T-helper 9 cell (primary cell): ENCODE results near the gene FAM174C.
A peak's percentile ranks its signal among the peaks of the same experiment; 100 is the strongest.

Experiments used
- DNase-seq: peaks from one replicate; pipeline ENCODE4 v3.0.0-alpha.2; 2020
- total RNA-seq, 2 donors: gene quantifications; one replicate each; lab custom pipeline; 2026; lab: John Stamatoyannopoulos, UW

The FAM174C gene
- total RNA-seq, result 18.1 to 33.1 reads per million in 2 donors

- DNase-seq, result peak; percentile 96
These were observed at the start of gene FAM174C for GRCh38 chr19:1275260-1275975. Gene FAM174C, plus strand, starts transcription at chr19:1275530. Its CDS starts 20 bp downstream, at chr19:1275550.

- no peak for DNase-seq
These were observed 49.2 kb upstream of the FAM174C start for GRCh38 chr19:1226227-1226518.

- DNase-seq, result no peak
These were observed 48.6 kb upstream of the FAM174C start for GRCh38 chr19:1226522-1227303.

GRCh38 chr19:1227304-1228054, 47.9 kb upstream of the FAM174C start:
- no peak for DNase-seq

- no peak for DNase-seq
These were observed 47.0 kb upstream of the FAM174C start for GRCh38 chr19:1228161-1228957.

GRCh38 chr19:1229056-1229923, 46.0 kb upstream of the FAM174C start:
- no peak for DNase-seq

- no peak for DNase-seq
These were observed 45.2 kb upstream of the FAM174C start for GRCh38 chr19:1229924-1230782.

GRCh38 chr19:1230783-1231489, 44.4 kb upstream of the FAM174C start:
- DNase-seq, result no peak

GRCh38 chr19:1231729-1232637, 43.3 kb upstream of the FAM174C start:
- no peak for DNase-seq

- DNase-seq, result no peak
These were observed 42.7 kb upstream of the FAM174C start for GRCh38 chr19:1232652-1233072.

GRCh38 chr19:1233115-1233667, 42.1 kb upstream of the FAM174C start:
- DNase-seq, result no peak

- DNase-seq, result no peak
These were observed 41.0 kb upstream of the FAM174C start for GRCh38 chr19:1234051-1234954.

GRCh38 chr19:1234955-1235380, 40.4 kb upstream of the FAM174C start:
- DNase-seq, result no peak

GRCh38 chr19:1235625-1236538, 39.4 kb upstream of the FAM174C start:
- no peak for DNase-seq

GRCh38 chr19:1236576-1236975, 38.8 kb upstream of the FAM174C start:
- DNase-seq, result no peak

GRCh38 chr19:1237027-1237659, 38.2 kb upstream of the FAM174C start:
- DNase-seq, result no peak
